Parathyroid adenoma (tissue), 2 donors: ENCODE results near the gene RND1.
"Not testable (repeated sequence)": the region's sequence is repeated elsewhere in the genome, so short reads cannot be mapped to it uniquely, and the experiment has no call there.

Experiments used
- H2AFZ ChIP-seq: fragments of 300-600 bp; sonication (generic); one replicate; pipeline ENCODE4 v1.7.0; 2017; ENCODE audit warnings: antibody characterized with exemption, mild to moderate bottlenecking
- H3K27ac ChIP-seq: fragments of 300-600 bp; sonication (generic); one replicate; pipeline ENCODE4 v1.7.0; 2017
- H3K27me3 ChIP-seq: fragments of 300-600 bp; sonication (generic); one replicate; pipeline ENCODE4 v1.7.0; 2017; ENCODE audit warnings: low read length; ENCODE audit not compliant: control insufficient read depth, insufficient read depth
- H3K36me3 ChIP-seq: fragments of 300-600 bp; sonication (generic); one replicate; pipeline ENCODE4 v1.7.0; 2017; ENCODE audit warnings: low read length; ENCODE audit not compliant: control insufficient read depth, insufficient read depth
- H3K4me1 ChIP-seq: fragments of 300-600 bp; sonication (generic); one replicate; pipeline ENCODE4 v1.7.0; 2017; ENCODE audit warnings: control low read depth
- H3K4me2 ChIP-seq: fragments of 300-600 bp; sonication (generic); one replicate; pipeline ENCODE4 v1.7.0; 2017; ENCODE audit warnings: low read length
- H3K4me3 ChIP-seq: fragments of 300-600 bp; sonication (generic); one replicate; pipeline ENCODE4 v1.7.0; 2017; ENCODE audit warnings: low read depth, low read length
- H3K79me2 ChIP-seq: fragments of 300-600 bp; sonication (generic); one replicate; pipeline ENCODE4 v1.7.0; 2017; ENCODE audit warnings: control low read depth
- H3K9ac ChIP-seq: fragments of 300-600 bp; sonication (generic); one replicate; pipeline ENCODE4 v1.7.0; 2017; ENCODE audit warnings: mild to moderate bottlenecking
- H3K9me3 ChIP-seq: fragments of 300-600 bp; sonication (generic); one replicate; pipeline ENCODE4 v1.7.0; 2017; ENCODE audit warnings: low read length; ENCODE audit not compliant: control insufficient read depth
- TF ChIP-seq, protein P1 (sequence below): fragments of 300-600 bp; sonication (generic); IDR thresholded peaks from one replicate; pipeline ENCODE4 v1.7.0; 2017; ENCODE audit warnings: antibody characterized with exemption, mild to moderate bottlenecking
- donor health status: primary hyperparathyroidism.

The RND1 gene

DNA sequence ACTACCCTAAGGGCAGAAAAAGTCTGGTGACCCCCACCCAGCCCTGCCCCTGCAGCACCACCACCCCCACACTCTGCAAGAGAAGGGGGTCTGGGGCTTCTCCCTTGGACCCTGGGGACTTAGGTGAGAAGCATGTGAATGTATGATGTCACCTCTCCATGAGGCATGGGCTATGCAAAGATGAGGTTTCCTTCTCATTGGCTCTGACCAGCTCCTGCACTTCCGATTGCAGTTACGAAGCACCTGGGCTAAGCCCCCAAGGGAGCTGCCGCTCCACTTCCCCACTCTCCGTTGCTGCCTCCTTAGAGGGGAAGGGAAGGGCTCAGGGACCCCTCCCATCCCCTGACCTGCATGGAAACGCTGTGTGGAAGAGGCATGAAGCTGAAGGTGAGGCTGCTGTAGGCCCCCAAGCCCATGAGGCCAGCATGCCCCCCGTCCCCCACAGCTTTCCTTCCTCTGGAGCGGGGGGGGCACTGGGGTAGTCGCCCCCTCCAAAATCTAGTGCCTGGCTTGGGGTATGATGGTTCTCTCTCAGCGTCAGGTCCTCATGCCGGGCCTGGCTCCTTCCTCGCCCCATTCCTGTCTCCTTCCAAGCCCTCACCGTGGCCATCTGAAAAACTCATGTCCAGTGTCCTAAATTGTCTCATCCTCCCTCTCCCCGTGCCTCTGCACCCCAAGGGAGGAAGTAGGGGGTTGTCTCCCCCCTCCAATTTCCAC, 8.2 kb downstream of the RND1 start:
- H3K9ac ChIP-seq: no peak overlapping the region
- H3K27ac ChIP-seq: no peak overlapping the region
- no peaks in the 10 kb centered on the region for H3K79me2 ChIP-seq
- no peaks in the 10 kb centered on the region for H3K27me3 ChIP-seq
- TF ChIP-seq, protein P1, sequence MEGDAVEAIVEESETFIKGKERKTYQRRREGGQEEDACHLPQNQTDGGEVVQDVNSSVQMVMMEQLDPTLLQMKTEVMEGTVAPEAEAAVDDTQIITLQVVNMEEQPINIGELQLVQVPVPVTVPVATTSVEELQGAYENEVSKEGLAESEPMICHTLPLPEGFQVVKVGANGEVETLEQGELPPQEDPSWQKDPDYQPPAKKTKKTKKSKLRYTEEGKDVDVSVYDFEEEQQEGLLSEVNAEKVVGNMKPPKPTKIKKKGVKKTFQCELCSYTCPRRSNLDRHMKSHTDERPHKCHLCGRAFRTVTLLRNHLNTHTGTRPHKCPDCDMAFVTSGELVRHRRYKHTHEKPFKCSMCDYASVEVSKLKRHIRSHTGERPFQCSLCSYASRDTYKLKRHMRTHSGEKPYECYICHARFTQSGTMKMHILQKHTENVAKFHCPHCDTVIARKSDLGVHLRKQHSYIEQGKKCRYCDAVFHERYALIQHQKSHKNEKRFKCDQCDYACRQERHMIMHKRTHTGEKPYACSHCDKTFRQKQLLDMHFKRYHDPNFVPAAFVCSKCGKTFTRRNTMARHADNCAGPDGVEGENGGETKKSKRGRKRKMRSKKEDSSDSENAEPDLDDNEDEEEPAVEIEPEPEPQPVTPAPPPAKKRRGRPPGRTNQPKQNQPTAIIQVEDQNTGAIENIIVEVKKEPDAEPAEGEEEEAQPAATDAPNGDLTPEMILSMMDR: no peak
- no peak overlapping the region for H2AFZ ChIP-seq
- H3K36me3 ChIP-seq: no peaks in the 10 kb centered on the region
- no peak overlapping the region for H3K4me3 ChIP-seq
- H3K4me1 ChIP-seq: peaks cover 3% of the 10 kb centered on the region
- no peaks in the 10 kb centered on the region for H3K9me3 ChIP-seq
- no peak overlapping the region for H3K4me2 ChIP-seq

DNA sequence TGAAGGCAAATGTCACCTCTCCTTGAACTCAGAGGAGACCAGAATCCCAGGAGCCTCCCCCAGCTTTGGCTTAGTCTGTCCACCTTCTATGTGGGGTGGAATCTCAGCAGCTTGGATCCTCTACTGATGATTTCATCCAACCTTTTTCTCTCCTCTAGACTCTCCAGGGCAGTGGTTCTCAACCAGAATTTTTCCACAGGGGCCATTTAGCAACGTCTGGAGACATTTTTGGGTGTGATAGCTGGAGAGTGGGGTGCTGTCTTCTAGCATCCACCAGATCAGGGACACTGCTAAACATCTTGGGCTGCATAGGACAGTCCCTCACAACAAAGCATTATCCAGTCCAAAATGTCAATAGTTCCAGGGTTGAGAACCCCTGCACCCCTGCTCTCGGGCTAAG, 9.3 kb downstream of the RND1 start:
- H3K36me3 ChIP-seq: no peaks in the 10 kb centered on the region
- H3K79me2 ChIP-seq: peaks cover 5% of the 10 kb centered on the region
- TF ChIP-seq, protein P1: no peak
- H3K4me2 ChIP-seq: no peak overlapping the region
- H3K9me3 ChIP-seq: no peaks in the 10 kb centered on the region
- H3K4me1 ChIP-seq: peaks cover 4% of the 10 kb centered on the region
- H3K27me3 ChIP-seq: no peaks in the 10 kb centered on the region
- no peak overlapping the region for H3K9ac ChIP-seq
- no peak overlapping the region for H3K4me3 ChIP-seq
- no peak overlapping the region for H2AFZ ChIP-seq
- no peak overlapping the region for H3K27ac ChIP-seq

DNA sequence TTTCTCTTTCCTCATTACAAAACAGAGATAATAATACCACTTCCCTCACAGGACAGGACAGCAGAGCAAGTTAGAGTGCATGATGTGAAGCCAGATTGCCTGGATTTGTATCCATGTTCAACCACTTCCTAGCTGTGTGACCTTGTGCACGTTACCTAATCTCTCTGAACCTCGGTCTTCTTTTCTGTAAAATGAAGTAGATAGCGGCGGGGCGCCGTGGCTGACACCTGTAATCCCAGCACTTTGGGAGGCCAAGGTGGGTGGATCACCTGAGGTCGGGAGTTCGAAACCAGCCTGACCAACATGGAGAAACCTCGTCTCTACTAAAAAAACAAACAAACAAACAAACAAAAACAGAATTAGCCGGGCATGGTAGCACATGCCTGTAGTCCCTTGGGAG, 10.7 kb downstream of the RND1 start:
- H3K4me2 ChIP-seq, H2AFZ ChIP-seq, H3K4me3 ChIP-seq, H3K9me3 ChIP-seq, H3K27me3 ChIP-seq, H3K4me1 ChIP-seq, H3K9ac ChIP-seq, H3K27ac ChIP-seq, H3K36me3 ChIP-seq: not testable (repeated sequence)
- peaks cover 18% of the 10 kb centered on the region for H3K79me2 ChIP-seq

DNA sequence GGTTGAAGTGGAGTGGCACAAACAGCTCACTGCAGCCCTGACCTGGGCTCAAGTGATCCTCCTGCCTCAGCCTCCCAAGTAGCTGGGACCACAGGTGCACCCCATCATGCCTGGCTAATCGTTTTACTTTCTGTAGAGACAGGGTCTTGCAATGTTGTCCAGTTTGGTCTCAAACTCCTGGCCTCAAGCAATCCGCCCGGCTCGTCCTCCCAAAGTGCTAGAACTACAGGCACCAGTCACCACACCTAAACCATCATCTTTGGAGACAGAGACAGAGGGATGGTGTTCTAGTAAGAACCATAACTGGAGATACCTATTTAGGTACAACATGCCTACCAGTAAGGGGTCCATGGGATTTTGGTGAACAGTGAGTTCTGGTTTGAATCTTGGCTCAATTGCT, 11.2 kb downstream of the RND1 start:
- Histone ChIP-seq H3K79me2 (peaks cover 21% of the 10 kb centered on the region), H3K9ac (no peak overlapping the region), H3K36me3 (no peaks in the 10 kb centered on the region), H3K4me2 (no peak overlapping the region), H3K4me1 (peaks cover 9% of the 10 kb centered on the region), H3K9me3 (no peaks in the 10 kb centered on the region), H2AFZ (no peak overlapping the region), H3K27me3 (no peaks in the 10 kb centered on the region), H3K4me3 (no peak overlapping the region), H3K27ac (no peak overlapping the region)
- TF ChIP-seq, protein P1: no peak

DNA sequence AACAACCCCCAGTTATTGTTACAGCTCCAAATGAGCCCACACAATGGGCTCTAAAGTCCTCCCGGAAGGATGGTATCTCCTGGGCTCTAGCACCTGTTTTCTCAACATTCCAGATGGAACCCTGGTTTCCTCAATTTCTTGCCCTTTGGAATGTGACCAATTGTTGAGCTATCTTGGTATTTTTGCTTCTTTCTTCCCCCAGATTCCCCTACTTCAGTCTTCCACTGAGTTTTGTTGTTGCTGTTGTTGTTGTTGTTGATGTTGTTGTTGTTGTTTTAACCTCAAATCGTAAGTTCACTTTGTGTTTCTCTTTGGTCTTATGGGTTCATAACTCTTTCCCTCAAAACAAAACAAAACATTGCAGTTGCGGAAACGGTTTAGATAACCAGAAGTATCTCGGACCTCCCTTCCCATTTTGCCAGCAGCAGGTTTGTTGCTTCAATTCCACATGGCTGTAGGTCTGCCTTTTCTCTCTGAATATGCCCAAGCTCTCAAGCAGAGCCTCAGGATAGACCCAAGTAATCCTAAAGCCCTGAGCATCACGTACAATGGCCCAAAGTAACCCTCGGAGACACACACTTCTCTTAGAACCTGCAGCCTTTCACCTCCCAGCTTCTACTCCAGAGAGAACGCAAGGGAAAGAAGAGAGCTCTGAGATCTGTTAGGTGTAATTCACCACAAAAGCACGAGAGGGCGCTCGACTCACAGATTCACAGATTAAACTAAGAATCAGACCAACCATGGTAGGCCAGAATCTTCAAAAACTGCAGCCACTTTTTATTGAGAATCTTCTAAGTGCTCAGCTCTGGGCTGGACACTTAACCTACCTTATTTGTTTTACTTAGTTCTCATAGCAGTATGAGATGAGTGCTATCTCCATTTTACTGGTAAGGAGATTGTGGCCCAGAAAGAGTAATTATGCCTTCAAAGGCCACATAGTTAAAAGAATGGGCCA, 12.7 kb downstream of the RND1 start:
- H3K9ac ChIP-seq: no peak overlapping the region

More for the DNA sequence above, 12.7 kb downstream of the RND1 start:
- Histone ChIP-seq H3K27ac (peak overlapping the region; percentile 78), H3K9me3 (no peaks in the 10 kb centered on the region), H3K79me2 (peaks cover 21% of the 10 kb centered on the region), H3K4me3 (peak overlapping the region; percentile 94), H3K4me2 (peak overlapping the region; percentile 45), H3K36me3 (no peaks in the 10 kb centered on the region), H3K27me3 (no peaks in the 10 kb centered on the region), H2AFZ (peak overlapping the region; percentile 85), H3K4me1 (peaks cover 9% of the 10 kb centered on the region)
- TF ChIP-seq, protein P1: peak; percentile 93
